Stimulated activated naive B cell treated with anti-CD40 and anti-IgM and Interleukin-4, amounts not matched to agents 10 μg/mL and 1 μg/mL and 100 μg/mL, for 72 hours (primary cell): ENCODE results near the gene TANGO2.

Experiments
- ATAC-seq, 2 donors: fragments of 150-1000 bp; cut with Tn5 transposase; replicated peaks; 2 replicates each; pipeline ENCODE4 v1.10.0; 2021; ENCODE audit warnings: moderate library complexity in 1 of 2
- DNase-seq: peaks from one replicate; pipeline ENCODE4 v3.0.0; 2021
- H3K27ac Mint-ChIP-seq: one replicate; pipeline ENCODE4 v1.8.0; 2022; ENCODE audit warnings: mild to moderate bottlenecking, mixed read lengths
- H3K27me3 Mint-ChIP-seq, 2 donors: one replicate each; pipeline ENCODE4 v1.8.0; 2022; ENCODE audit warnings: mixed read lengths in 2 of 2
- H3K36me3 Mint-ChIP-seq, 2 donors: one replicate each; pipeline ENCODE4 v1.8.0; 2022; ENCODE audit warnings: mixed read lengths in 2 of 2, mild to moderate bottlenecking in 1 of 2
- H3K4me1 Mint-ChIP-seq, 2 donors: one replicate each; pipeline ENCODE4 v1.8.0; 2022; ENCODE audit warnings: mixed read lengths in 2 of 2, mild to moderate bottlenecking in 1 of 2
- H3K4me3 Mint-ChIP-seq, 2 donors: one replicate each; pipeline ENCODE4 v1.8.0; 2022; ENCODE audit warnings: mild to moderate bottlenecking in 2 of 2, mixed read lengths in 2 of 2, moderate library complexity in 1 of 2
- H3K9me3 Mint-ChIP-seq, 2 donors: one replicate each; pipeline ENCODE4 v1.8.0; 2022; ENCODE audit warnings: mixed read lengths in 2 of 2, mild to moderate bottlenecking in 1 of 2

The TANGO2 gene

DNA sequence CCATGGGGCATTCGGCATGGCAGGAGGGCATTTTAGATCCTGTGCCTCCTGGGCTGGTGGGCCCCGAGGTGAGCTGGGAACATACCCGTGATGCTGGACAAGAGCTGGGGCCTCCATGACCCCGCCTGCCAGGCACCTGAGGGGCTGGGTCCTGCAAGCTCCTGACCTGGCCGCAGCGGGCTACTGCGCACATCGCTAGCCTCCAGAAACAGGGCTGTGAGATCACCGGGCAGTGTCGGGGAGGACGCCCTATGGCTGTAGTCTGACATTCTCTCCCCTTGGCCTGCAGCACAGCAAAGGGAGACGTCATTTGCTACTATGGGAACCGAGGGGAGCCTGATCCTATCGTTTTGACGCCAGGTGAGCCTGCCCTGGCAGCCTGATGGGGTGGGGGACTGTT lies 34.7 kb downstream of the TANGO2 start:
- Mint-ChIP-seq H3K4me3 (no peak overlapping the region), H3K27ac (no peak overlapping the region), H3K36me3 (peaks cover 38 to 58% of the 10 kb centered on the region in 2 donors), H3K27me3 (no peaks in the 10 kb centered on the region), H3K4me1 (peaks cover 5% of the 10 kb centered on the region in 2 donors), H3K9me3 (no peaks in the 10 kb centered on the region)
- DNase-seq = no peak
- ATAC-seq = no peak

DNA sequence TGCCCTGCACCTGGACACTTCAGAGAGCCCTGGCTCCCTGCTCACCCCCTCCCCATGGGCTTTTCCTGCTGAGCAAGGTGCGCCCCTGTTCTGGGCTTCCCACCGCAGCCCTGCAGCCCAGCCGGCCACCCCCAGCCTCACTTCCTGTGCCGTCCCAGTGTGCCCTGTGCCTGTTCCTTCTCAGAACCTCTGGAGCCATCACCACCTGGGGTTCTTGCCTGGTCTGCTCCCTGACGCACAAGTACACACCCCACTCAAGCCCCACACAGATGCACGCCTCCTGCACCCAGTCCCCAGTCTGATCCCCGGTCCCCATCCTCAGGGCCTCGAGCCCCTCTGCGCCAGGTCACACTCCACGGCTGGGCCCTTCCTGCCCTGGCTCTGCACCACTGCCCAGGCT lies 35.3 kb downstream of the TANGO2 start:
- Mint-ChIP-seq H3K27me3 (no peaks in the 10 kb centered on the region), H3K36me3 (peaks cover 39 to 60% of the 10 kb centered on the region in 2 donors), H3K27ac (no peak overlapping the region), H3K4me3 (no peak overlapping the region), H3K4me1 (peaks cover 5% of the 10 kb centered on the region in 2 donors), H3K9me3 (no peaks in the 10 kb centered on the region)
- ATAC-seq (no peak), DNase-seq (no peak)

GRCh38 chr22:20056696-20057386 lies 35.9 kb downstream of the TANGO2 start:
- ATAC-seq (no peak), DNase-seq (no peak)
- H3K4me1 Mint-ChIP-seq = peaks cover 5% of the 10 kb centered on the region in 2 donors
- no peaks in the 10 kb centered on the region for H3K9me3 Mint-ChIP-seq
- no peak overlapping the region for H3K4me3 Mint-ChIP-seq
- peaks cover 42 to 66% of the 10 kb centered on the region in 2 donors for H3K36me3 Mint-ChIP-seq
- no peaks in the 10 kb centered on the region for H3K27me3 Mint-ChIP-seq
- no peak overlapping the region for H3K27ac Mint-ChIP-seq

DNA sequence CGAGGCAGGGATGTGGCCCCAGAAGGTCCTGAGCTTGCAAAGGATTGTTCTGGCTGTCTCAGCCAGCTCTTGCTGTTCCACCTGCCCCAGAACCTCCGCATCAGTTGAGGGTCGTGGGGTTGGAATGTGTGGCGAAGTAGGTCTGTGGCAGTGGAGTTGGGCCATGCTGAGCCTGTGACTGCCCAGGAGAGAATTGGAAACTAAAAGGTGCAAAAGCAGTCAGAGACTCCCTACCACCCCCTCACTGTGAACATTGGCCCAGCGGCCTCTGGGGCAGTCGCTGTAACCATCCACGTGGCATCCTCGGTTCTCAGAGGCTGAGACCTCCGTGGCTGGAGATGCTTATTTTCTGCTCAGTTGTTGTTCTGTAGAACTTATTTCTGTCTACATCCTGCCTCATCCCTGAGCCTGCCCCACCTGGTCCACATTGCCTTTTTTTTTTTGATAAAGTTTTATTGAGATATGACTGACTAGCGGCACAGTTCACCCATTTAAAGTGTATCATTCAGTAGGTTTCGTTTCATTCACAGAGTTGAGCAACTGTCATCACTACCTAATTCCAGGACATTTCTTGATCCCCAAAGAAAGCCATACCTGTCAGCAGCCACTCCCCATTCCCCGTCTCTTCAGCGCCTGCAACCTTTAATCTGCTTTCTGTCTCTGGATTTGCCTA lies 36.8 kb downstream of the TANGO2 start:
- Mint-ChIP-seq H3K36me3 (peaks cover 38 to 62% of the 10 kb centered on the region in 2 donors), H3K27me3 (no peaks in the 10 kb centered on the region), H3K4me1 (peaks cover 0 to 5% of the 10 kb centered on the region in 2 donors), H3K27ac (no peak overlapping the region), H3K9me3 (no peaks in the 10 kb centered on the region), H3K4me3 (no peak overlapping the region)
- ATAC-seq (no peak), DNase-seq (no peak)

GRCh38 chr22:20058989-20059770 lies 38.3 kb downstream of the TANGO2 start:
- no peak overlapping the region for H3K27ac Mint-ChIP-seq
- ATAC-seq = no peak

GRCh38 chr22:20060700-20061480 lies 40.0 kb downstream of the TANGO2 start:
- no peak overlapping the region for H3K4me3 Mint-ChIP-seq
- H3K36me3 Mint-ChIP-seq = peaks cover 21 to 60% of the 10 kb centered on the region in 2 donors
- ATAC-seq = no peak
- no peak for DNase-seq
- H3K4me1 Mint-ChIP-seq = peaks cover 0 to 5% of the 10 kb centered on the region in 2 donors
- H3K9me3 Mint-ChIP-seq = no peaks in the 10 kb centered on the region
- no peak overlapping the region for H3K27ac Mint-ChIP-seq
- no peaks in the 10 kb centered on the region for H3K27me3 Mint-ChIP-seq

More at GRCh38 chr22:20058989-20059770, 38.3 kb downstream of the TANGO2 start:
- H3K27me3 Mint-ChIP-seq = no peaks in the 10 kb centered on the region
- peaks cover 29 to 61% of the 10 kb centered on the region in 2 donors for H3K36me3 Mint-ChIP-seq
- H3K9me3 Mint-ChIP-seq = no peaks in the 10 kb centered on the region
- DNase-seq = no peak
- no peak overlapping the region for H3K4me3 Mint-ChIP-seq
- H3K4me1 Mint-ChIP-seq = peaks cover 0 to 5% of the 10 kb centered on the region in 2 donors

DNA sequence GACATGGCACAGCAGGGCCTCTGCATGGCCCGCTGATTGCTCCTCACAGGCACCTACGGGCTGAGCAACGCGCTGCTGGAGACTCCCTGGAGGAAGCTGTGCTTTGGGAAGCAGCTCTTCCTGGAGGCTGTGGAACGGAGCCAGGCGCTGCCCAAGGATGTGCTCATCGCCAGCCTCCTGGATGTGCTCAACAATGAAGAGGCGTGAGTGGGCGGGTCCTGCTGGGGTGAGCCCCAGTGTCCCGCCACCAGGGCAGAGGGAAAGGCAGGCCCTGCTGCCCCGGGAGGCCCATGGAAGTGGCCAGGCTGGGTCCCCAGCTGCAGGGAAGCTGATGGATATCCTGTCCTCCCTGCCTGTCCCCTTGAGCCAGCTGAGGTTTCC lies 40.6 kb downstream of the TANGO2 start:
- no peak overlapping the region for H3K27ac Mint-ChIP-seq
- ATAC-seq = no peak
- no peak for DNase-seq
- no peaks in the 10 kb centered on the region for H3K27me3 Mint-ChIP-seq
- peaks cover 18 to 56% of the 10 kb centered on the region in 2 donors for H3K36me3 Mint-ChIP-seq
- peaks cover 0 to 3% of the 10 kb centered on the region in 2 donors for H3K4me1 Mint-ChIP-seq
- H3K9me3 Mint-ChIP-seq = no peaks in the 10 kb centered on the region
- no peak overlapping the region for H3K4me3 Mint-ChIP-seq

GRCh38 chr22:20062043-20062765 lies 41.3 kb downstream of the TANGO2 start:
- Mint-ChIP-seq H3K9me3 (no peaks in the 10 kb centered on the region), H3K4me1 (peaks cover 0 to 3% of the 10 kb centered on the region in 2 donors), H3K27me3 (no peaks in the 10 kb centered on the region), H3K4me3 (no peak overlapping the region), H3K36me3 (peaks cover 15 to 54% of the 10 kb centered on the region in 2 donors), H3K27ac (peak overlapping the region; percentile 49)
- DNase-seq (no peak), ATAC-seq (no peak)

DNA sequence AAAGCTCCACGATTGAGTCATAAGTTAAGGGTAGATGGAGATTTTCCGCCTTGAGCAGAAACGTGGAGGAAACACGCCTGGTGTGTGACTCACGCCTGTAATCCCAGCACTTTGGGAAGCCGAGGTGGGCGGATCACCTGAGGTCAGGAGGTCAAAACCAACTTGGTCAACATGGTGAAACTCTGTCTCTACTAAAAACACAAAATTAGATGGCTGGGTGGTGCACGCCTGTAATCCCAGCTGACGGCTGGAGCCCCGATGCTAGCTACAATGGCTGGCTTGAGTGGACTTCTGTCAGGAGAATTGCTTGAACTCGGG lies 41.8 kb downstream of the TANGO2 start:
- peaks cover 0 to 3% of the 10 kb centered on the region in 2 donors for H3K4me1 Mint-ChIP-seq
- H3K27ac Mint-ChIP-seq = peak overlapping the region; percentile 49
- no peaks in the 10 kb centered on the region for H3K27me3 Mint-ChIP-seq
- H3K9me3 Mint-ChIP-seq = no peaks in the 10 kb centered on the region
- ATAC-seq (no peak), DNase-seq (no peak)
- H3K4me3 Mint-ChIP-seq = no peak overlapping the region
- H3K36me3 Mint-ChIP-seq = peaks cover 15 to 50% of the 10 kb centered on the region in 2 donors

DNA sequence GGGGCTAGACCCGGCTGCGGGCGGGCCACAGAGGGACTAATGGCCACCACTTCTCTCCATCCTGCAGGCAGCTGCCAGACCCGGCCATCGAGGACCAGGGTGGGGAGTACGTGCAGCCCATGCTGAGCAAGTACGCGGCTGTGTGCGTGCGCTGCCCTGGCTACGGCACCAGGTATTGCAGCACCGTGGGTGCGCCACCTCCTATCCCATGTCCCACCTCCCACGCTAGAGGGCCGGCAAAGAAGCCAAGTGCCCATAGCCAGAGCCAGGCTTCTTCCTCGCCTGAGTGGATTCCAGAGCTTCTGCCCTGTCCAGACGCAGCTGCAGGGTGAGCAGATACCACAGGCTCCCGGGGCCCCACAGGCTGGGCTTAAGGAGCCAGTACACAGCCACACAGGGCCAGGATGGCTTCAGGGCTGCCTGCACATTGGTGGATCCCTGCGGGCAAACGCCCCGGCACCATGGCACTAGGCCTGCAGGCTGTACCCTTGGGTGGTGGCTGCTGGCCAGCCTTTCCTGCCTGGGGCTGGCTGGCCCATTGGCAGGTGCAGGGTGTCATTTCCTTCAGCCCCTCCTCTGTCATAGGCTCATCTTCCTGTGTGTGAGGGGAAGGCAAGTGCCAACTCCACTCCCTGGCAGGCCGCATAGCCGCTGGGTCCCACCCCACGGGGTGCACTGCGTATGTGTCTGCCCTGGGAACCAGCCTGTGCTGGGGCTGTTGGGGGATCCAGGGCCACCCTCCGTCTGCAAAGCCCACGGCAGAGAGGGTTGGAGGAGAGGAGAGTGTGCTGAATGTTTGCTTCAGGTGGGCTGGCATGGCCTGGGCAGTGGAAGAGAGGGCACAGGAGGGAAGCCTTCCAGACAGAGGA lies 42.6 kb downstream of the TANGO2 start:
- DNase-seq (no peak), ATAC-seq (no peak)
- Mint-ChIP-seq H3K4me1 (peaks cover 0 to 3% of the 10 kb centered on the region in 2 donors), H3K27ac (no peak overlapping the region), H3K9me3 (no peaks in the 10 kb centered on the region), H3K4me3 (no peak overlapping the region), H3K36me3 (peaks cover 12 to 43% of the 10 kb centered on the region in 2 donors), H3K27me3 (no peaks in the 10 kb centered on the region)

GRCh38 chr22:20064140-20064480 lies 43.2 kb downstream of the TANGO2 start:
- H3K36me3 Mint-ChIP-seq = peaks cover 12 to 40% of the 10 kb centered on the region in 2 donors
- no peaks in the 10 kb centered on the region for H3K4me1 Mint-ChIP-seq
- no peak overlapping the region for H3K4me3 Mint-ChIP-seq
- H3K9me3 Mint-ChIP-seq = no peaks in the 10 kb centered on the region
- ATAC-seq = no peak
- no peak for DNase-seq
- H3K27me3 Mint-ChIP-seq = no peaks in the 10 kb centered on the region
- no peak overlapping the region for H3K27ac Mint-ChIP-seq

- DNase-seq (no peak), ATAC-seq (no peak)
- Mint-ChIP-seq H3K27me3 (no peaks in the 10 kb centered on the region), H3K4me3 (no peak overlapping the region), H3K4me1 (no peaks in the 10 kb centered on the region), H3K36me3 (peaks cover 12 to 36% of the 10 kb centered on the region in 2 donors), H3K9me3 (no peaks in the 10 kb centered on the region), H3K27ac (no peak overlapping the region)
Measured at GRCh38 chr22:20064545-20065262, 43.8 kb downstream of the TANGO2 start.
